ENCODE results near the gene ATF7. TPM values are rescaled to one million over a fixed set of nuclear protein-coding genes. Genes with fewer than 3 reads are reported as not detected.

ATF7 gene
- total and polyA plus RNA-seq, 2 of the 13 experiments (the other 11 are each of a cell fraction or from before 2014, with no cell fraction given) = 9.6 to 16.2 TPM

GRCh38 chr12:53589915-53590314, 36.3 kb downstream of the ATF7 start:
- H3K4me2 ChIP-seq (ENCODE audit: low read depth, low read length) = no peak overlapping the region
- peaks cover 39% of the 10 kb centered on the region for H3K4me1 ChIP-seq (ENCODE audit: insufficient read depth, low read length)
- no peaks in the 10 kb centered on the region for H3K27me3 ChIP-seq (ENCODE audit: control insufficient read depth in 1 of 2, insufficient read depth in 2 of 2, low read length in 2 of 2)
- H3K27ac ChIP-seq (ENCODE audit: extremely low read length, insufficient read depth, low read length) = no peak overlapping the region
- no peaks in the 10 kb centered on the region for H3K79me2 ChIP-seq (ENCODE audit: insufficient read depth, low read length)
- POLR2A ChIA-PET = no interaction called here
- CTCF ChIA-PET (ENCODE audit: low intra/inter-chr PET ratio, low total read pairs) = no interaction called here
- intact Hi-C loops (cut with micrococcal nuclease; ENCODE audit: unreplicated experiment) = no loop called here
- no peak overlapping the region for H2AFZ ChIP-seq (ENCODE audit: low read length)
- H3K4me3 ChIP-seq (replicated peaks in 1 of 3; ENCODE audit: insufficient read depth in 1 of 3, low read depth in 2 of 3, low read length in 3 of 3) = no peak overlapping the region
- no peaks in the 10 kb centered on the region for H4K20me1 ChIP-seq (ENCODE audit: insufficient read depth, low read length)
- in situ Hi-C loops (cut with HindIII; ENCODE audit: extremely low pct_ligation_motif_present, low pct_unique_long_range_greater_than_20kb) = no loop called here
- FAIRE-seq (no peak), DNase-seq (ENCODE audit: low spot score) (no peak), ATAC-seq (no peak)
- 94% methylated on average over 4 of the region's 4 CpGs for WGBS (ENCODE audit: low lambda C conversion rate)
- no peak for TF ChIP-seq SCMH1 (CRISPR knock-in tag; IDR thresholded peaks at IDR 0.05; ENCODE audit: borderline replicate concordance)
- peak; percentile 49 to 71; a peak in 3 of 4 replicates for TF ChIP-seq MAFK (conservative IDR thresholded peaks at IDR 0.05 in 1 of 2, IDR thresholded peaks at IDR 0.05 in 1 of 2; ENCODE audit: low read length in 2 of 2)
- TF ChIP-seq ZZZ3 (CRISPR knock-in tag; IDR thresholded peaks at IDR 0.05; ENCODE audit: borderline replicate concordance) = no peak
- TF ChIP-seq MAFF (IDR thresholded peaks at IDR 0.05; ENCODE audit: low read depth, low read length) = peak; percentile 30; the same call in 1 of the 2 replicates
- TF ChIP-seq DMAP1 (CRISPR knock-in tag; IDR thresholded peaks at IDR 0.05) = no peak
- no peak for TF ChIP-seq BORCS8-MEF2B (CRISPR knock-in tag; IDR thresholded peaks at IDR 0.05)
- no peak for TF ChIP-seq KDM5A (IDR thresholded peaks at IDR 0.05; ENCODE audit: borderline replicate concordance, low read length)
- H3K9ac ChIP-seq (ENCODE audit: insufficient read depth, low read depth, low read length) = no peak overlapping the region
- BruUV-seq (replicated peaks) = no TSS peak
- peaks cover 0 to 2% of the 10 kb centered on the region in 2 experiments; a peak in 1 of 5 replicates for H3K36me3 ChIP-seq (replicated peaks in 1 of 2; ENCODE audit: control insufficient read depth in 1 of 2, insufficient read depth in 2 of 2, low read length in 2 of 2)
- H3K9me3 ChIP-seq (ENCODE audit: low read length) = no peaks in the 10 kb centered on the region

GRCh38 chr12:53589423-53589822, 36.8 kb downstream of the ATF7 start:
- no peak overlapping the region for H3K27ac ChIP-seq (ENCODE audit: extremely low read length, insufficient read depth, low read length)
- POLR2A ChIA-PET = no interaction called here
- no peaks in the 10 kb centered on the region for H4K20me1 ChIP-seq (ENCODE audit: insufficient read depth, low read length)
- DNase-seq (ENCODE audit: low spot score) (no peak), FAIRE-seq (no peak), ATAC-seq (no peak)
- no peak overlapping the region for H3K4me2 ChIP-seq (ENCODE audit: low read depth, low read length)
- no peaks in the 10 kb centered on the region for H3K79me2 ChIP-seq (ENCODE audit: insufficient read depth, low read length)
- no peaks in the 10 kb centered on the region for H3K27me3 ChIP-seq (ENCODE audit: control insufficient read depth in 1 of 2, insufficient read depth in 2 of 2, low read length in 2 of 2)
- CTCF ChIA-PET (ENCODE audit: low intra/inter-chr PET ratio, low total read pairs) = no interaction called here
- no peak overlapping the region for H2AFZ ChIP-seq (ENCODE audit: low read length)
- no peak overlapping the region for H3K4me3 ChIP-seq (replicated peaks in 1 of 3; ENCODE audit: insufficient read depth in 1 of 3, low read depth in 2 of 3, low read length in 3 of 3)
- WGBS (ENCODE audit: low lambda C conversion rate) = 97% methylated on average over 3 of the region's 3 CpGs
- intact Hi-C loops (cut with micrococcal nuclease; ENCODE audit: unreplicated experiment) (no loop called here), in situ Hi-C loops (cut with HindIII; ENCODE audit: extremely low pct_ligation_motif_present, low pct_unique_long_range_greater_than_20kb) (no loop called here)
- H3K4me1 ChIP-seq (ENCODE audit: insufficient read depth, low read length) = peaks cover 39% of the 10 kb centered on the region
- H3K9ac ChIP-seq (ENCODE audit: insufficient read depth, low read depth, low read length) = no peak overlapping the region
- no TSS peak for BruUV-seq (replicated peaks)
- peaks cover 0 to 2% of the 10 kb centered on the region in 2 experiments; a peak in 1 of 5 replicates for H3K36me3 ChIP-seq (replicated peaks in 1 of 2; ENCODE audit: control insufficient read depth in 1 of 2, insufficient read depth in 2 of 2, low read length in 2 of 2)
- no peaks in the 10 kb centered on the region for H3K9me3 ChIP-seq (ENCODE audit: low read length)
- TF ChIP-seq HINFP (CRISPR knock-in tag; IDR thresholded peaks at IDR 0.05; ENCODE audit: low read depth) = no peak
- no peak for TF ChIP-seq ZNF205 (CRISPR knock-in tag; IDR thresholded peaks at IDR 0.05)
- no peak for TF ChIP-seq KLF6 (CRISPR knock-in tag; IDR thresholded peaks at IDR 0.05)
- no peak for TF ChIP-seq PRPF4 (IDR thresholded peaks at IDR 0.05; ENCODE audit: low read depth, low read length, poor library complexity, severe bottlenecking)
- TF ChIP-seq KAT8 (CRISPR knock-in tag; IDR thresholded peaks at IDR 0.05) = no peak
- no peak for TF ChIP-seq ZNF12 (CRISPR knock-in tag; IDR thresholded peaks at IDR 0.05)
- no peak for TF ChIP-seq PLSCR1 (CRISPR knock-in tag; IDR thresholded peaks at IDR 0.05; ENCODE audit: borderline replicate concordance)
- no peak for TF ChIP-seq CSRNP1 (CRISPR knock-in tag; IDR thresholded peaks at IDR 0.05)
- no peak for TF ChIP-seq ZSCAN30 (CRISPR knock-in tag; IDR thresholded peaks at IDR 0.05)
- no peak for TF ChIP-seq ZNF17 (CRISPR knock-in tag; IDR thresholded peaks at IDR 0.05)
- TF ChIP-seq STAG1 (CRISPR knock-in tag; IDR thresholded peaks at IDR 0.05) = no peak

Measured in HepG2 (cell line).